Measurements from ENCODE around the gene PSMB8.

The PSMB8 gene

DNA sequence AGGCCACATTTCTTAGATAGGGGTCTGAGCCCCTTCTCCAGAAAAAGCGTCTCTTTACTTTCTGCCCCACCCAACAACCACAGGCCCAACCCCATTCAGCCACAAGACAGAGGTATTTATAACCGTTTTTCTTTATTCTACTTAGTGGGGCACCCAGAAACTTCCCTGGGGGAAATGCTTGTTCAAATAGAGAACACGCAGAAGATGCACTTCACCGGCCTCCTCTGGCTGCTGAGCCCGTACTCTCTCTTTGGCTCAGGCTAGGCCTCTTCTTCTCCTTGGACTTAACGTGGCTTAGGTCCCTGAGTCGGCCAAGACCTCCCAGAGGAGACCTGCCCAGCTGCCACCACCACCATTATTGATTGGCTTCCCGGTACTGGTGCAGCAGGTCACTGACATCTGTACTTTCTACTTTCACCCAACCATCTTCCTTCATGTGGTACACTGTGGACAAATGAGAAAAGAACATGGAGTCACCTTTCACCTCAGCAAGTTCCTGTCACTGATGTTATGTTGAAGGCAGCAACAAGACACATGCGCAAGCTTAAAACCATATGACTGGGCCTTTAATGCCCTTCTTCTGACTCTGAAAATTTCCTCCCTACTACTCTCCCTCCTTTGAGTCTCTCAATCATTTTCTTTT, 3.1 kb downstream of the PSMB8 start:
- FAIRE-seq = peak; percentile 81
- no peak for DNase-seq (ENCODE audit: extremely low spot score, insufficient read length, low read depth)

DNA sequence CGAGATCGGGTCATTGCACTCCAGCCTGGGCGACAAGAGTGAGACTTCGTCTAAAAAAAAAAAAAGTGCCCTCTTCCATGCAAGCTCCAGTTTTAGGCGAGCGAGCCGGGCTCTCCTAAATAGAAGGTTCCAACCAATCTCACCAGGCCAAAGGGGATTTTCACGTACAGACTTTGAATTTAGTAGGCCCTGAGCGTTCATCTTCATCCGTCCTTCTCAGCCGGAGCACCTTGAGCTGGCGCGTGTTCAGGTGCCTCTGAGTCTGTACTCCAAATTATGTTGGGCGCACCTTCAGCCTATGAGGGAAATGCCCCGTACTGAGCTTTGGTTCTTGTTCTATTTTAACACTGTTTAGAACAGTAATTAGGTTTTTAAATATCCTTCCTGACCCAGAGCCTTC, 4.5 kb downstream of the PSMB8 start:
- DNase-seq (ENCODE audit: extremely low spot score, insufficient read length, low read depth) (no peak), FAIRE-seq (no peak)

DNA sequence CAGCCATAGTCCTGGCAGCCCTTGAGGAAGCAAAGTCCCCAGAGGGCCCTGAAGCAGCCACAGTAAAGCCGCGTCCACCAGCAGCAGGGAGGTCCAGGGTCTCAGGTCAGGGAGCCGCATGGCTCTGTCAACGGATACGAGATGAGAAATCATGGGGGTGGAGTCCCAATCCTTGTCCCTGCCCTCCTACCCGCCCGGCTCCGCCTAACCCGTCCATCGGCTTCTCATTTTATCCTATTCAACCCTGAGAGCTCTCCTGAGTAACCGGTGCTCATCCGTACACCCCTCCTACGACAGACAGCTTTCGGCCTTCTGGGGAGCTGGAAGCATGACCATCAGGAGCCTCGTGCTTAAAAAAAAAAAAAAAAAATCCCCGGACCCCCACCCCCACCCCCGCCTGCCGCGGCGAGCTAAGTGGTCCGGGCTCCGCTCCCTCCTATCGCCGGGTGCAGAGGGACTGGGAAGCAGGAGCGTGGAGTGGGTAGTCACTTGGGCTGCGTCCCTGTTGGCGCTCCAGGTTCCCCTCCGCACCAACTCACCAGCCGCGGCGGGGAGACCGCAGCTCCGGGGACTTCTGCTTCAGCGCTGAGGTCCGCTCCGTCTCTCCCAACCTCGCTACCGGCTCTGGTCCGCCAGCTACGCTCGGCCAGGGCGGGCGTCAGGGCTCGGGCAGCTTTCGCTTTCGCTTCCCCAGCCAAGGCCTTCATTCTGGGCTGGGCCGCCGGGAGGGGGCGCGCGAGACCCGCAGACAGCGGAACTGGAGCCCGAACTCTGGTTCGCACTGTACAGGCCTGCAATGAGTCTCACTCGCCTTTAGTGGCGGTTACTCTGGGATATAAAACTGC, 5.5 kb downstream of the PSMB8 start, which contains the start of gene TAP2:
TSS of gene TAP2 (minus strand) at position 626 of the 845 bp plus-strand sequence. CDS start at position 120, 506 bp downstream.
- DNase-seq (ENCODE audit: extremely low spot score, insufficient read length, low read depth) (peak; percentile 80), FAIRE-seq (peak; percentile 93)

DNA sequence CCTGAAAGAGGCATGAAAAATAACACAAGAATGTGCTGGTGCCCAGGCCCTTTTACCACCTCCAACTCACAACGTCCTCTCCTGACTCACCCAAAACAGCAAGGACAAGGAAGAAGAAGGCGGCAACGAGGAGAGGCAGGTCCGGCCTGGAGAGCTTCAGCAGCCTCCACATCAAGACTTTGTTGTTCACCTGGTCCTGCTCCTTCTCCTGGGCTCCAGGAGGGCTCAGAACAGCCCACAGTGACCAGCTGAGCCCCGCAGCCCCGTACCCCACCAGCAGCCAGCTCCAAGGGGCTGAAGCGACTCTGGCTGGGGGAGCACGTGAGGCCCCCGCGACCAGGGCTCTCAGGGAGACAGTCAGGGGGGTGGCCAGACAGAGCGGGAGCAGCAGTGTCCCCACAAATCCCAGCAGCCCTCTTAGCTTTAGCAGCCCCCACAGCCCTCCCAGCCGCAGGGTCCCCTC, 6.2 kb downstream of the PSMB8 start:
- peak; percentile 55 for FAIRE-seq

DNA sequence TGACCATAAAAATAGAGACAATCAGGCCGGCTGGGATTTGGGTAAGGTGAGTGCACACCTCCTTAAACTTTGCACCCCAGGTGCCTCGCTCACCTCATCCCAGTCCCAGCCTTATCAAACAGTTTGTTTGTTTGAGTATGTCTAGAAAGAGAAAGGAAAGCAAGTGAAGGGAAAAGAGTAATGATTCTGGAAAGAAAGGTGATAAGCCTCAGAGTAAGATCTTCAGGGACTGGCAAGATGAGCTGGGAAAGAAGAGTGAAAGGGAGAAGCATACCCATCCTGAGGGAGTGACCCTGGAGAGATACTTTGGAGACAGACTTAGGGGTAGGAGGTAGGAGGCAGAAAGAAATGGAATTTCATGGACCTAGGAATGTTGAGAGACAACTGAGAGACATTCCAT, 7.0 kb downstream of the PSMB8 start:
- no peak for FAIRE-seq
- no peak for DNase-seq (ENCODE audit: extremely low spot score, insufficient read length, low read depth)

More for the DNA sequence above, 6.2 kb downstream of the PSMB8 start:
- DNase-seq (ENCODE audit: extremely low spot score, insufficient read length, low read depth) = no peak

DNA sequence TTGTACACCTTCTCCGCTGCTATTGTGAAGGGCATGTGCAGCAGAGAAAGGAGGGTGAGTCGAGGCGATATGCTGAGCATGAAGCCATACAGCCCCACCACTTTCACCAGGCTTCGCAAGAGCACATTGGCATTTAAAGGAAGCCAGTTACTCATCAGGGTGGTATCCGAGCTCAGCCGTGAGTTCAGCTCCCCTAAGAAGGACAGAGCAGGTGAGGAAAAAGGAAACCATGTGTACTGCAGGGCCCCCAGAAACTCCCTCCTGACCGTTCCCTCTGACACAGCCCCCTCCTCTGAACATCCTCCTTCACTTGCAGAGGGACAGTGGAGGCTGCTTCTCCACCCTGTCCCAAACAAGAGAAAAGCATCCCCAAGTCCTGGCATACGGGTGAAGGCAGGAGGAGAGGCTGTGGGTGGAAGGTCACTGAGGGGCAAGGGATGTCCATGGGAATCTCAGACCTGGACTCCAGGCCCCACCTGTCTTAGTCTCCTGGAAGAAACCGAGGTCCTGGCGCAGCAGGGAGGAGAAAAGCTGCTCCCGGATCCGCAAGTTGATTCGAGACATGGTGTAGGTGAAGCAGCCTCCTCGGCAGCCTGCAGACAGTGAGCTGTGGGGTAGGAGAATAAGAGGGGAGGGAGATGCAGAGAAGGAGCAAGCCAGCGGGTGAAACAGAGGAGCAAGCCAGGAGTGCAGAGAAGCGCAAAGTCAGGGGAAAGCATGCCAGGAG, 8.5 kb downstream of the PSMB8 start:
- FAIRE-seq (no peak), DNase-seq (ENCODE audit: extremely low spot score, insufficient read length, low read depth) (no peak)

DNA sequence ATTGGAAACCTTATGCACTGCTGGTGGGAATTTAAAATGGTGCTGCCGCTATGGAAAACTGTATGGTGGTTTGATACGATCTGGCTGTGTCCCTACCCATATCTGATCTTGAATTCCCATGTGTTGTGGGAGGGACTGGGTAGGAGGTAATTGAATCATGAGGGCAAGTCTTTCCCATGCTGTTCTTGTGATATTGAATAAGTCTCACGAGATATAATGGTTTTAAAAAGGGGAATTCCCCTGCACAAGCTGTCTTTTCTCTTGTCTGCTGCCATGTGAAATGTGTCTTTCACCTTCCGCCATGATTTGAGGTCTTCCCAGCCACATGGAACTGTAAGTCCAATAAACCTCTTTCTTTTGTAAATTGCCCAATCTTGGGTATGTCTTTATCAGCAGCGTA, 10.2 kb downstream of the PSMB8 start:
- FAIRE-seq (no peak), DNase-seq (ENCODE audit: extremely low spot score, insufficient read length, low read depth) (no peak)

DNA sequence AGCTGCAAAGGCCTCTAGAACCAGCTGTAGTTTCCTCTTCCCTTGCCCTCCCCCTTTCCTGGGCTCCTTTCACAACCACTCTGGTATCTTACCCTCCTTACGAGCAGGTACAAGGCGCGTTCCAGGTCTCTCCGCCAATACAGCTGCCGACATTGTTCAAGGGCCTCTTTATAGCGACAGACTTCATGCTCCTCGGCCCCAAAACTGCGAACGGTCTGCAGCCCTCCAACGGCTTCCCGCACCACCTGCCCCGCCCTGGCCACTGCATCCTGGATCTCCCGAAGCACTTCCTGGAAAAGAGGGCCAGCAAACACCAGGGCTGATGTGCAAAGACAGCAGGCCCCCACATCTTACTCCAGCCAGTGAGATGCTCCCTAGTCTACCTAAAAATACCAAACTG, 11.3 kb downstream of the PSMB8 start:
- no peak for FAIRE-seq
- DNase-seq (ENCODE audit: extremely low spot score, insufficient read length, low read depth) = no peak

DNA sequence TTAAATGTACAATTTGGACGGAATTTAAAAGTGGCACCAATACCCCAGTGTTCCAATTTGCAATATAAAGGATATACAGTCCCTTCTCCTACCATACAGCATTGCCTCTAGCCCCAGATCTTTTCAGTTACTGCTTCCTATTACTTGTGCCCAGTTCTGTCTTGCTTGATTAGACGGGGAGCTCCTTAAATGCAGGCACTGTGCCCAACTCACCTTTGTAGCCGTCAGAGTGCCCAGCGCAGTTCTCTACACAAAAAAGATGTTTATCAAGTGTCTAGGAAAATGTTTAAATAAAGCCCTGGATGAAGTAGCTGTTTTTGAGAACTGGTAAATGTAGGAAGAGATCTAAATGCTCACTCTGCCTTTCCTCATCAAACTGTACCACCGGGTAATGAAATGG, 12.9 kb downstream of the PSMB8 start:
- FAIRE-seq = no peak
- DNase-seq (ENCODE audit: extremely low spot score, insufficient read length, low read depth) = no peak

DNA sequence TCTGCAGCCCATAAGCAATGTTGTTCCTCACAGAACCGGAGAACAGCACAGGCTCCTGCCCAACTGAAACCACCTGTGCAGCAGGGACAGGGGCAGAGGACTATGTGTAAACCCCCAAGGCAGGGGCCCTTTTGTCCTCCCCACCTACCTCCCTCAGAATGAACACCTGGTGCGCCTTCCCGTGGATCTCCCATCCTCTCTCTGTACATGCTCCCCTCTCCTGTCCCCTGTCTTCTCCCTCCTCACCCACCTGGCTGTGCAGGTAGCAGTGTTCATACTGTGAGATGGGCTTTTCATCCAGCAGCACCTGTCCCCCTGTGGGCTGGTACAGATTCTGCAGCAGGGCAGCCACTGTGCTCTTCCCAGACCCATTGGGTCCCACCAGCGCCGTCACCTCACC, 13.8 kb downstream of the PSMB8 start:
- FAIRE-seq (no peak), DNase-seq (ENCODE audit: extremely low spot score, insufficient read length, low read depth) (no peak)

DNA sequence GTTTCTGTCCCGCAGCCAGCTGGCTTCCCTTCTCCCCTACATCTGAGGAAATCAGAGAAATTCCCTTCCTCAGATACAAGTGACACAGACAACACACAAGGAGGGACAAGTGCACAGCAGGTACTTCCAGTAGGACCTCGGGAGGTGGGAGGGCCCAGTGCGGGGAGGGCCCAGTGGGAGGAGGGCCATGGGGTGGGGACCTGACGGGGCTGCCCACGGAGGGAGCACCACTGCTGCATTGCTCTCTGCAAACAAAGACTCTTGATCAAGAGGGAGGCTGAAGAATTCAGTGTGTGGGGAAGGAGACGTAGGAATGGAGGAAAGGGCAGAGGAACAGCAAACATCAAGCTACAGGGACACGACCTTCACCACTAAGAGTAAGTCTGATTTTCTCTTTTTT, 14.4 kb downstream of the PSMB8 start:
- DNase-seq (ENCODE audit: extremely low spot score, insufficient read length, low read depth) = no peak
- FAIRE-seq = no peak

DNA sequence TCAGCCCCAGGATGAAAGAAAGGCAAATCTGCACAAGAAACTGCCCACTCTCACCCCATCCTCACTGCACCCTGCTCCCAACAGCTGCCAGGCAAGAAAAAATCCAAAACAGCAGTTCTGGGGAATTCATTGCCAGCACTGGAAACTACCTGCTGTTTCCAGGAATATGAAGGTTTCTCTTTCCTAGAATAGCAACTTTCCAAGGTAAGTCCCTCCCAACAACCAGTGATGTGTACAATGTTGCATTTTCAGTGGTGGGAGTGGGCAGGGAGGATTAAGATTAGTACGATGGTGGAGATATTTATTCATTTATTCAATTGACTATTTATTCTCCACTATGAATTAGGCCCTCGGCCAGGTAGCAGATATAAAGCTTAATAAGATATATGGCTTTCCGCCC, 16.8 kb downstream of the PSMB8 start:
- DNase-seq (ENCODE audit: extremely low spot score, insufficient read length, low read depth) (no peak), FAIRE-seq (no peak)

DNA sequence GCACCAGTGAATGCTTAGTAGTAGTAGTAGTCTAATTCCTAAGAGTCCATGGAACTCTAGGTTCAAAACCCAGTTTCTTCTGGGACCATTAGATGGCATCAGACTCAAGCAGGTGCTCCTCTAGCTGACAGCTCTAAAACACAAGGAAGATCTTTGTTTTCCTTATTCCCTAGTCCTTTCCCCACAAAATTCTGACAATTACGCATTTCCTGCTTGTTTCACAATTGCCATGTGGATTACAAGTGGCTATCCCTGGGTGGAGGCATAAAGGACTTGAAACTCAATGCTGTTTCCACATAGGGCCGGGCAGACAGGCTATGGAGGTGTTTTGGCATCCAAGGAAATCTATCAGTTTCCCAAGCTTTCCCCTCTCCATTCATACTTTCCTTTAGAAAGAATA, 17.9 kb downstream of the PSMB8 start:
- DNase-seq (ENCODE audit: extremely low spot score, insufficient read length, low read depth) (no peak), FAIRE-seq (peak; percentile 66)

DNA sequence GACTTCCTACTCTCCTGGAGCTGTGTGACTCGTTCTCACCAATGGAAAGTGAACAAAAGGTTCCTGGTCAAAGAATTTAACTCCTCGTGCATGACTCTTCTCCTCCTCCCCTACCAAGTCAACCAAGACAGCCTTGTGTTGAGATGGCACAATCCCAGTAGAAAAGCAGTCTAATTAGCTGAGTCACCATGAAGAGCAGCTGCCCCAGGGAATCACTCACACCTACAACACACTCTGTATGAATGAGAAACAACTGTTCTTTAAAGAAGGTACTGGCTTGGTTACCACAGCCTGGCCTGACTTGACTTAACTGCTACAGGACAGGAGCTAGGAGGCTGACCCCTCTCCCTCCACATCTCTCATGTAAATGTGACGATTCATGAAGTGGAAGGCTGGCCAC, 24.1 kb downstream of the PSMB8 start:
- DNase-seq (ENCODE audit: extremely low spot score, insufficient read length, low read depth) (no peak), FAIRE-seq (no peak)

DNA sequence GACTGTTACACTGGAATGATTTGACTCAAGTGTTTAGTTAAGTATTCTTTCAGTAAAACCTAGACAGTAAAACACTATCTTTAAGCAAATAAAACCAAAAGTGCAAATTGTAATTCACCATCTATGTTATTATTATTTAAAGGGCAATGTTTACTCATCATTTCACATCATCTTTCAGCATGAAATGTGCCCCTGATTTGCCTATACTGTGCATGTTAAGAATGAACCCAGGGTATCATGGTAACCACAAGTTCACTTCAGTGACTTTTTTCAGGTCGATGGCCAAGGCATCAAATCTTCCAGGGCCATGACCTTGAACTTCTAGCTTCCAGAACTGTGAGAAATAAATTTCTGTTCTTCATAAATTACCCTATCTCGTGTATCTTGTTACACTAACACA, 25.0 kb downstream of the PSMB8 start:
- DNase-seq (ENCODE audit: extremely low spot score, insufficient read length, low read depth) (no peak), FAIRE-seq (no peak)

DNA sequence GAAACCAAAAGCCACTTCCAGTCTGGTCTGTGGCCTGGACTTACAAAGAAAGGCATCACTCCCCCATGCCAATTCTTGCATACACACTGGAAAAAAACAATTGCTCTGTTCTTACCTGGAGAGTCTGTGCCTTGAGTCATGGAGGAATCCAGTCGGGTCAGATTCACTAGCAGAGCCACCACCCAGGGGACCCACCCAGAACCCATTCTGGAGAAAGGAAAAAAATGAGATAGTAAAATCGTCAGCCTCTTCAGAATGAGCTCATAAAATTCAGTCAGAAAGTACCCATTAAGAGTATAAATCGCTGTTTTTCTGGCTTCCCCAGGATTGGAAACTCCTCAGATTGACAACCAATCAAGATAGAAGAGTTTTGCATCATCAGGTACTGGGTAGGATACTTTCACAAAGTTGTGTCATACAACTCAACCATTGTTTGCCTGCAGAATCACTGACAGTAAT, 27.1 kb downstream of the PSMB8 start, which contains the start of gene HLA-DOB:
TSS of gene HLA-DOB (minus strand) at position 257 of the 459 bp plus-strand sequence. CDS start at position 206, 51 bp downstream.
- DNase-seq (ENCODE audit: extremely low spot score, insufficient read length, low read depth) (peak; percentile 59), FAIRE-seq (no peak)

DNA sequence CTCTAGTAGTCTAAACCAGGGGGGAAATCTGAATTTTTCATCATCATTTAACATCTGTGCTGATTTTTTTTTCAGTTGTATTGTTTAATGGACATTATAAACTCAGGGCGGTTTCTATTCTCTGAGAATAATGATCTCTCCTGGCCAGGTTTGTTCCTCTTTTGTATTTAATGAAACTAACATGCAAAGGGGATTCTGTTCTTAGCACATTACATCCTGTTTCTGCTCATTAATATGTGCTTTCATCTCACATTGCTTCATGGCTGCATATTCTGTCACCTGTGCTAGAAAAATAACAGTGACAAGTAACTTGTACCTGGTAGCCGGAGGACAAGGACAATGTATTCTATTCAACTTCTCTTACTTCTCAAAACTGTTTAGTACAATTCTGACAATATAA, 27.9 kb downstream of the PSMB8 start:
- DNase-seq (ENCODE audit: extremely low spot score, insufficient read length, low read depth) = no peak
- FAIRE-seq = peak; percentile 94

DNA sequence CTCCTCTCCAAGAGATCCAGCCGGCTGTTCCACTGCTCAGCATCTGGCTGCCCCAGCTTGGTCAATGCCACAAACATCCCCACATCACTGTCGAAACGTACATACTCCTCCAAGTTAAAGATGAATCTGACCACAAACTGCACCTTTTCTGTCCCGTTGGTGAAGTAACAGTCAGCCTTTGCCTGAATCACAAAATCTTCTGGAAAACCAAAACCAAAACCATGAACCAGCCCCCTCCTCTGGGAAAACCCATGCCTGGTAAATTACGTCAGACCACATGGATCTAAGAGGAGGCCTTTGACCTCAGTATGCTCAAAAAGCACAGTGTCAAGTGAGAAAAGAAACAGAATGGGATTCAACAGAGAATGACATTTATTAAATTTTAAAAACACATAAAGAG, 28.7 kb downstream of the PSMB8 start:
- DNase-seq (ENCODE audit: extremely low spot score, insufficient read length, low read depth) (no peak), FAIRE-seq (peak; percentile 75)

DNA sequence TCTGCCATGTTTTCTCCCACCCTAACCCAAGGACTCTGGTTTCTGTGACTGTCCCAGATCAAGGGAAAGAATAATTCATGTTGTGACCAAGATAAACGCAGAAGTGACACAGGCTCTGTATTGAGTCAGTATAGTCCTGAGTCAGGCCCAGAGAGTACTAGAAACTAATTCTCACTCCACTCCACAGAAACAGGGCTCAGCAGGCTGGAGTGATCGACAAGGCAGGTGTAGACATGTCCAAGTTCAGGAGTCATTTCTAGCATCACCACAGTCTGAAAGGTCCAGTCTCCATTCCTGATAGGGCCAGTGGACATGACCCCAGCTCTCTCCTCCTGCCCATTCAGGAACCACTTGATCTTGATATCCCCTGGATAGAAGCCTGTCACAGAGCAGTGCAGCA, 29.7 kb downstream of the PSMB8 start:
- FAIRE-seq (peak; percentile 49), DNase-seq (ENCODE audit: extremely low spot score, insufficient read length, low read depth) (no peak)

DNA sequence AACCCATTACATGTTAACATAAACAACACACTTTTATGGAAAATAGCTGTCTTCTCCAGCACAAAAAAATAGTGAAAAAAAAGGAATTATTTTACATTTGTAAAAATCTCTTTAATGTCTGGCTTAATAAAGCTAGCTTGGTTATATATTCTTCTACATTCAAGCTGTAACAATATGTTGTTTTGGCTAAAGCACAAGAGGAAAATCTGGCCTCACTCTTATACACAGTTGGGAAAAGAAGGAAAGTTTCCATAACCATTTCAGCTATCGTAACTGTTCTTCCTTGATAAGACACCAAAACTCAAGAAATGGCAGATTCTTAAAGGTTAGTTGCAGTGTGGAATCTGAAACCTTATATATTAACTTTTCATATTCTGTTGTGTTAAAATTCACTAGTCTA, 34.7 kb downstream of the PSMB8 start:
- FAIRE-seq (no peak), DNase-seq (ENCODE audit: extremely low spot score, insufficient read length, low read depth) (no peak)

Data from GM18507 (cell line).